ENCODE measurements around the gene ELK1. TPM values are rescaled to one million over a fixed set of nuclear protein-coding genes. Genes with fewer than 3 reads are reported as not detected.

Gene ELK1
- total RNA-seq, 2 donors from 2014 or later: 23.7 to 26.9 TPM

DNA sequence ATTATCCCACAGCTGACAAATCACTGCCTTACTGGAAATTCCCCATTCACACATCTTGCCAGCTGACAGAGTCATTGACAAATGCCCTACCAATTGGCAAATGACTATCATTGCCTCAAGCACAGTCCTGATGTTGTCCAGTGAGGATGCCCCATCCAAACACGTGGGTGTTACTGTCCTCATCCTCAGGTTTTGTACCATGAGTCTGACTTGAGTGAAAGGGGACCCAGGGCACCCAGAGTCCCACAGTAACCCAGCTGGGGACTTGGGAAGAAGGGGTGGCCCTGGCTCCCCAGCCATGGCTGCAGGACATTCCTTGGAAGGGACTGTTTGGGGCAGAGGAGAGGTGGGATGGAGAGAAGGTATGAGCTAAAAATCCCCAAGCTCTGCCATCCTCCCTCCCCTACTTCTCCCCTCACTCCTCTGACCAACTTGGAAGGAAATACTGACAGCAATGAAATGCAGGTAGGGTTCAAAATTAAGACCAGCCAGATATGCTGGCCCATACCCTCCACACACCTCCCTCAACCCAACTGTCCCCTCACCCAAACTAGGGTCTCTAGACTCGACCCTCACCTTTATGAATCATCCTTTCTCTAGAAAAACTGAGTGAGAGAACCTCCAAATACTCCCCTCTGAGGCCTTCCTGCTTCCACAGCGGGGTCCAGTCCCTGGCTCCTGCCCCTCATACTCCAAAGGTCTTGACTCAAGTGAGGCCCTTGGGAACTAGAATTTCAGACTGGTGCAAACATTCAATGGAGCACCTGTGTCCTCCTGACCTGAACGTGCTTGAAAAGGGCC lies 63.1 kb downstream of the ELK1 start:
- ATAC-seq (no peak), DNase-seq (no peak)

DNA sequence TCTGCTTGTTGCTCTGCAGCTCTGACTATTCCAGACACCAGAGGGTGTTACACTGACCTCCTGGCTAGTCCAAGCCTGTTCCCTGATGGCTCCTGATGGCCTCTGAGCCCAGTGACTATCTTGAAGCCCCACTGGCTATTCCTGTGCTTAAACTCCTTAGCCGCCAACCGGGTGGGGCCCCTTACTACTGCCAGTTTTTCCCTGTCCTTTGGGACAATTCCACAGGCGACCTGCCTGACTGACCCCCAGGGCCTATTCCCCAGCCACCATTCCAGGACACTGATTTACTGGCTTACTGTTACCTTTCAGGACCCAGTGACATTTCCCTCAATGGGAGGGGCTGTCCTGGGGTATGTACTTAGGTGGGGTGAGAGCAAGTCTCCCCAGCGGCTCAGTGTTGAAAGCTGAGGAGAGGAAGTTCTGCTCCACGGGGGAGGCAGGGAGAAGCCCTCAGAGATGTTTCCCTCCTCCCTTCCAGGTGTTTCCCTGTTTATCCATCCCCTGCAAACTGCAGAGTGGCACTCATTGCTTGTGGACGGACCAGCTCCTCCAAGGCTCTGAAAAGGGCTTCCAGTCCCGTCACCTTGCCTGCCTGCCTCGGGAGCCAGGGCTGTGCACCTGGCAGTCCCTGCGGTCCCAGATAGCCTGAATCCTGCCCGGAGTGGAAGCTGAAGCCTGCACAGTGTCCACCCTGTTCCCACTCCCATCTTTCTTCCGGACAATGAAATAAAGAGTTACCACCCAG lies 64.1 kb downstream of the ELK1 start:
- DNase-seq (no peak), ATAC-seq (no peak)
- intact Hi-C loops (cut with DNase I, micrococcal nuclease): no loop called here

More for the DNA sequence above, 63.1 kb downstream of the ELK1 start:
- intact Hi-C loops (cut with DNase I, micrococcal nuclease): no loop called here

Small RNA genes within 50 kb of the gene (microRNA-seq; reads per million reads assigned to microRNA genes)
- gene MIR4769: 0 reads per million in 2 donors

Other genes with a start within 250 kb of the ELK1 start
- gene ZNF41, start 167.3 kb downstream of the ELK1 start, total RNA-seq: 10 to 100 TPM; 12.8 to 14.1 TPM
- gene ARAF, start 89.4 kb downstream of the ELK1 start, total RNA-seq: 100 to 1,000 TPM in 1 of 2 donors, 10 to 100 TPM in 1; 88.8 to 106 TPM
- 10 to 100 TPM; 35.1 to 80.1 TPM for gene TIMP1, start 68.1 kb downstream of the ELK1 start, total RNA-seq
- under 1 TPM; 0.50 to 0.73 TPM for gene SYN1, start 30.7 kb downstream of the ELK1 start, total RNA-seq
- 1 to 10 TPM; 1.2 to 3.5 TPM for gene CFP, start 20.6 kb downstream of the ELK1 start, total RNA-seq
- gene UXT, start 8.6 kb upstream of the ELK1 start, total RNA-seq: 100 to 1,000 TPM; 109 to 111 TPM
- 10 to 100 TPM; 11.8 to 12.0 TPM for gene ZNF81, start 186.3 kb upstream of the ELK1 start, total RNA-seq

All from left colon (tissue), 2 donors.